ENCODE results near the gene FBXO30.

DNA sequence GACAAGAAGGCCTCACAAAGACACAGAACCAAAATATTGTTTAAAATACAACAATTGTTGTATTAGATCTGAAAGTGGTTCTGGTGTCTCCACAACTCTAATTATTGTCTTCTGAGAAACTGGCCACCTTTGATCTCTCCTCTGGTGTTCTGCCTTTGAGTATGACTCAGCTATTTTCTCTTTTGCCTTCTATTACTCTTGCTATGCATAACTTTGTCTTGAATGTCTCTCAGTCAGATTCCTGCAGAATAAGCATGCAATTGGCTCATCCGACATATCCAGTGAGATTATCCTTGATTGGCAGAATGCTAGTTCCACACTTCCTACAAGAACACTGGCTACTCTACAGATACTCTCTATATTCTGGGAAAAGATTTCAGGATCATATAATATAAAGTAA is 65.0 kb downstream of the FBXO30 start:
- TF ChIP-seq EZH2phosphoT487 (IDR thresholded peaks at IDR 0.05; ENCODE audit: borderline replicate concordance, low read depth, low read length) = no peak
- TF ChIP-seq, protein P1, sequence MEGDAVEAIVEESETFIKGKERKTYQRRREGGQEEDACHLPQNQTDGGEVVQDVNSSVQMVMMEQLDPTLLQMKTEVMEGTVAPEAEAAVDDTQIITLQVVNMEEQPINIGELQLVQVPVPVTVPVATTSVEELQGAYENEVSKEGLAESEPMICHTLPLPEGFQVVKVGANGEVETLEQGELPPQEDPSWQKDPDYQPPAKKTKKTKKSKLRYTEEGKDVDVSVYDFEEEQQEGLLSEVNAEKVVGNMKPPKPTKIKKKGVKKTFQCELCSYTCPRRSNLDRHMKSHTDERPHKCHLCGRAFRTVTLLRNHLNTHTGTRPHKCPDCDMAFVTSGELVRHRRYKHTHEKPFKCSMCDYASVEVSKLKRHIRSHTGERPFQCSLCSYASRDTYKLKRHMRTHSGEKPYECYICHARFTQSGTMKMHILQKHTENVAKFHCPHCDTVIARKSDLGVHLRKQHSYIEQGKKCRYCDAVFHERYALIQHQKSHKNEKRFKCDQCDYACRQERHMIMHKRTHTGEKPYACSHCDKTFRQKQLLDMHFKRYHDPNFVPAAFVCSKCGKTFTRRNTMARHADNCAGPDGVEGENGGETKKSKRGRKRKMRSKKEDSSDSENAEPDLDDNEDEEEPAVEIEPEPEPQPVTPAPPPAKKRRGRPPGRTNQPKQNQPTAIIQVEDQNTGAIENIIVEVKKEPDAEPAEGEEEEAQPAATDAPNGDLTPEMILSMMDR (conservative IDR thresholded peaks at IDR 0.05; ENCODE audit: low read length) = no peak

All from OCI-LY7 (cell line).